ENCODE measurements around the gene POLDIP3.

- TF ChIP-seq POLR2A (IDR thresholded peaks at IDR 0.05) (no peak), CTCF (IDR thresholded peaks at IDR 0.05) (no peak)
These were observed 4.8 kb upstream of the POLDIP3 start for GRCh38 chr22:42619261-42620063.
